HG03457 (cell line): ENCODE measurements around the gene ADH6.
"Not testable (repeated sequence)": the region's sequence is repeated elsewhere in the genome, so short reads cannot be mapped to it uniquely, and the experiment has no call there.

Source experiments
- ATAC-seq: cut with Tn5 transposase; IDR thresholded peaks from one replicate; pipeline ENCODE4 v1.9.1; 2021; ENCODE audit warnings: moderate number of reproducible peaks; ENCODE audit not compliant: unreplicated experiment

The ADH6 gene

DNA sequence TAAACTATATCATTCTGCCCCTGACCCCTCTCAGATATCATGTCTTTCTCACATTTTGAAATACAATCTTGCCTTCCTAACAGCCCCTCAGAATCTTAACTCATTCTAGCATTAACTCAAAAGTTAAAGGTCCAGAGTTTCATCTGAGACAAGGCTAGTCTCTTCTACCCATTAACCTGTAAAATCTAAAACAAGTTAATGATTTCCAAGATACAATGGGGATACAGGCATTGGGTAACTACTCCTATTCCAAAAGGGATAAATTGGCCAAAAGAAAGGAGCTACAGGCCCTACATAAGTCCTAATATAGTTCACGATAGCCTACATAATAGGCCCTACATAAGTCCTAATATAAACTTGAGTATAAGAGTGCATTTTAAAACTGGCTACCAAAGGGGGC, 18.9 kb downstream of the ADH6 start:
- no peak for ATAC-seq

- ATAC-seq: no peak
Measured at GRCh38 chr4:99190336-99190735, 28.7 kb downstream of the ADH6 start.

DNA sequence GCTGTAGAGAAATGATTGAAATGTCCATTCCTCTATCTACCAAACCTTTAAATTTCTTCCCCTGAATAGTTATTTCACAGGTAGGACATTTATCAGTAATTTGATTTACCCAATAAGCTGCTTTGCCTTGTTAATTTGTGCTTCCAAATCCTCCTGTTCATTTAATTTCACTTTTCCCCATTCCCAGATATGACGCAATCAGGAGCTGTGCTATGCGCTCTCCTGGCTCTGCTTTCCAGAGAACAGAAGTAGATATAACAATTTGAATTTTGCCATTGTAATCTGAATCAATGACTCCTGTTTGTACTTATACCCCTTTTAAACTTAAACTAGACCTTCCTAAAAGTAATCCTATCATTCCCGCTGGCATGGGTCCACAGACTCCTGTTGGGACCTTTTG, 29.1 kb downstream of the ADH6 start:
- not testable (repeated sequence) for ATAC-seq

GRCh38 chr4:99186029-99186428, 33.0 kb downstream of the ADH6 start:
- ATAC-seq: no peak

DNA sequence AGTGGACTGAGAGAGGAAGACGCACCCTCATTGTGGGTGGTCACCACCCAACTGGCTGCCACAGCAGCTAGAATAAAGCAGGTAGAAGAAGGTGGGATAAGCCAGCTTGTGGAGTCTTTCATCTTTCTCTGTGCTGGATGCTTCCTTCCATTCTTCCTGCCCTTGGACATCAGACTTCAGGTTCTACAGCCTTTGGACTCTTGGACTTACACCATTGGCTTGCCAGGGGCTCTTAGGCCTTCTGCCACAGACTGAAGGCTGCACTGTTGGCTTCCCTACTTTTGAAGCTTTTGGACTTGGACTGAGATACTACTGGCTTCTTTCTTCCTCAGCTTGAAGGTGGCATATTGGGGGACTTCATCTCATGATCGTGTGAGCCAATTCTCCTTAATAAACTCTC, 33.5 kb downstream of the ADH6 start:
- ATAC-seq: no peak

DNA sequence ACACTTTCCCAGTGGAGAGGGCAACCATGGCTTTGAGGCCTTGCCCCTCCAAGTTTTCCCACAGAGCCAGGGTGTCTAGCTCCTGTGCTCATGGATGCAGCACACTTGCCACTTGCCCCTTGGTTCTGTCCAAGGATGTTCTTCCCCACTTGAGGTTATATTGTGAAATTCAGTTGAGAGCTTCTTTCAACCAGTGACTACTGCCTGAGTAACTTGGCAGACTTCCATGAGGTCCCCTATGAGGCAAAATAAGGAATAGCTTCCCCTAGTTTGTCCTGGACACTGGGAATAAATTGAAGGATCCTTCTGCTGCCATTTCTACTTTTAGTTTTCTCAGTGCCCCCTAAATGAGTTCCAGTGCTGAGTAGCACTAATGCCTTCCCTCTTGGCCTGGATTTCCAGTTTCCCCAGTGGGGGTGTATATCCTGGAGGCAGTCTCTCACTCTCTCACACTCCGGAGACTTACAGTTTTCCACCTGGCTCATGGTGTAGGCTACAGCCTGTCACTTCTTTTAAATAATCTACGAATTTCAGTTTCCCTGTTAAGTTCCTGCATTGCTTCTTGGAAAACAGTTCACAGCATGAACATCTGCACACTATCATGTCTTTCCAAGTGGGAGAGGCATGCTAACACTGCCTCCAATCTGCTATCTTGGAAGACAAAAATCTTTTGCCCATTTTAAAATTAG, 38.5 kb downstream of the ADH6 start:
- ATAC-seq: no peak

GRCh38 chr4:99179626-99180025, 39.4 kb downstream of the ADH6 start:
- ATAC-seq: no peak

DNA sequence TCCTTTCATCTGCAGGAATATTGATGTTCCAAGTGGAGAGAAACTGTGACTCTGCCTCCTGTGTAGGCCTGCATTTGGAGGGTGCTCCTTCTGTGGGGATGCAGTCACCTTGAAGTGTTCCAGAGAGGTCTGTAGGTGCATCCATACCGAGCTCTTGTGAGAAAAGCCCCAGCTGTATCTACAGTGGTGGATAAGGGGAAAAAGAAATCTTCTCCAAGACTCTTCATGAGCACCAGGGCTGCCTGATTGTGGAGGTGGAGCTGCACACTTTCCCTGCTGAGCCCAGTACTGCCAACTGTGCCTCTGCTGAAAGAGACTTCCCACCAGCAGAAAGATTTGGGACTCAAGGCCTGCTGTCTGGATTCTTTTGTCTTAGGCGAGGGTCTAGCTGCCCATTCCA, 39.9 kb downstream of the ADH6 start:
- ATAC-seq: no peak

DNA sequence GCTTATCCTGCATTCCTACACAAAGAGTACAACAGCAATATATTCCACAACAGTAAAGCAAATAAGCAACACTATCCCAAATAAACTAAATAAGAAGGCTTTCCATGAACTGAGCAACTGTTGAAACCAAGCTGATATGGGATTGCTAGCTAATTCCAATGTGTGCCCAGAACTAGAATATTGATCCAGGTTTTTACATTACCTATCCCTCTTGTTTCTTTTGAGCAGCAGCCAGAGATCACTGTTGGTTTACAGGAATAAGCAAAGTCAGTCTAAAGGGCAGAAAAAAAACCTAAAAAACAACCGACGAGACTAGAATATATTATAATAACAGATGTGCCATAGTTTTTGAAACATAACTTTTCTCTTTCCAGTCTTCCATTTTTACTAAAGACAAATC, 52.5 kb downstream of the ADH6 start:
- ATAC-seq: no peak

DNA sequence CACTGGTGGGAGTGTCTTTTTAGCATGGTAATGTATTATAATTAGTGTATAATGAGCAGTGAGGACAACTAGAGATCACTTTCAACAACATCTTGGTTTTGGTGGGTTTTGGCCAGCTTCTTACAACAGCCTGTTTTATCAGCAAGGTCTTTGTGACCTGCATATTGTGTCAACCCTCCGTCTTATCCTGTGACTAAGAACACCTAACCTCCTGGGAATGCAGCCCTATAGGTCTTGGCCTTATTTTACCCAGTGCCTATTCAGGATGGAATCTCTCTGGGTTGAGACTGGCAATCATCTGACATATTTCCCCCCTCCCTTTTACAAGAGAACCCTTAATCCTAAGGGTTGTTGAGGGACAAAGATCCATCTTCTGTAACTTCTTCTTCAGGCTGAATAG, 53.1 kb downstream of the ADH6 start:
- no peak for ATAC-seq

DNA sequence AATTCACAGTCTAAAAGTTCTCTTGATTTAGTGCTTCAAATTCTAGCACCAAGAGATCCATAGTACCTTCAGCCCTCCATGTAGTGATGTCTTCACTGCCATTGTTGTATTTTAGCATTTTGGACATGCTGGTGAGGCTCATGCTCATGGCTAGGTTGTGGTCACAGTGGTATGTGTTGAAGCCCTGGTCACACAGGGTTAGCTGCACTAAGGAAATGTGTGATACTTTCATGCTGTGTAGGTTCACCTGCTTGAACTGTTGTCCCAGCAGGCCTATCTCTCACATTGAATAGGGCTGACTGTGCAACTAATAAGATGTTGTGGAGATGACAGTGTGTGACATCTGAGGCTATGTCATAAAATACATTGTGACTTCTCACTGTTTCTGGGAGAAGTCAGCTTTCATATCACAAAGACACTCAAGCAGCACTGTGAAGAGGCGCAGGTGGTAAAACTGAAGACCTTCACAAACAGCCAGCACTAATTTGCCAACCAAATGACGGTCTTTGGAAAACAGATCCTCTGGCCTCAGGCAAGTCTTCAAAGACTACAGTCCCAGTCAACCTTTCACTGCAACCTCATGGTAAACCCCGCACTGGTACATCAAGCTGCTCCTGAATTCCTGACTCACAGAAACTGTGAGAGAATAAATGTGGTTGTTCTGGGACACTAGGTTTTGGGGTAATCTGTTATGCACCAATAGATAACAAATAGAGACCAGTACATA, 57.5 kb downstream of the ADH6 start:
- ATAC-seq: no peak

DNA sequence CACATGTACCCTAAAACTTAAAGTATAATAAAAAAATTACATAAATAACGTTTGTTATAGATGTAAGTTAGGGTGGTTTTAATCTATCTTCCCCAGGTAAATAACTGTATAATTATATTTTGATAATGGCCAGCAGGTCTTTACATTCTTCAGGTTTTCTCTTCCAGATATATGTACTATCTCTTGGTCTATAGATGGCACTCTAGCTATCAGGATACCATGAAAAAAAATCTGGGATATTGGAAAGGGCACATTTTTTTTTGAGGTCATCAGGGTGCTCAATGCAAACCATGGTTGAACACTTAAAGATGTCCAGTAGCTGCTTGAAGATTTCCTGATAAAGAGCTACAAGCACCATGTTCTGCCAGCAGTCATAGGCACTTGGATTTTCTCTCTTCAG, 59.3 kb downstream of the ADH6 start:
- ATAC-seq: no peak

GRCh38 chr4:99157478-99157935, 61.5 kb downstream of the ADH6 start:
- no peak for ATAC-seq

GRCh38 chr4:99156992-99157391, 62.1 kb downstream of the ADH6 start:
- no peak for ATAC-seq

DNA sequence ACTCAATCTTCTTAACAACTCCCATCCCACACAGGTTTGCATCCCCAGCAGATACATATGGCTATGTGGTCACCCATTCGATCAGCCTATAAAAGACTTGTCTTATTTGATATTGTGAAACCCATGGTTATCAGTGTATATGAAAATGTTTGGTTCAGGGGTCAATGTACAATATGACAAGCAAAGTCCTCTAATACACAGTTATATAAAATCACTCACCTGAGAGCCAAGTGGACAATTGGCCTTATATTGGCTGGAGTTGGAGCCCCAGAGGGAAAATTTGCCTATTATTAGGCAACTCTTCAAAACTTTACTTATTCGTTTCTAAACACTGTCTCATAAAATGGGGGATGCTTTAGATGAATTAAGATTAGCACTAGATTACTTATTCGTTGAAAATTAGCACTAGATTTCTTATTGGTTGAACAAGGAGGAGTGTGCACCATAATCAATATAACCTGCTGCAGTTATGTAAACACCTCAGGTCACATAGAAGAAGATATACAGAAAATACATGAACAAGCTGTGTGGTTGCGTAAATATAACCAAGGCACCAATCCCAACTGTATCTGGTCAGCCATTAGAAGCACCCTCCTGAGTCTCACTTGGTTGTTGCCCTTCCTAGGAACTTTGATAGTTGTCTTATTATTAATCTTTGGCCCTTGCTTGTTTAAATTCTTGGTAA, 64.2 kb downstream of the ADH6 start:
- no peak for ATAC-seq
